Endodermal cell (in vitro differentiated cells): ENCODE data around the gene BAHD1. TPM values are rescaled to one million over a fixed set of nuclear protein-coding genes. Genes with fewer than 3 reads are reported as not detected.

Experiments
- DNase-seq: peaks from one replicate; pipeline ENCODE4 v3.0.0-alpha.2; 2017
- H3K27ac ChIP-seq: 2 replicates; pipeline ENCODE4 v1.5.1; 2013; ENCODE audit warnings: mild to moderate bottlenecking, low read depth, low read length, moderate library complexity
- H3K27me3 ChIP-seq: 2 replicates; pipeline ENCODE4 v1.6.1; 2013; ENCODE audit warnings: mild to moderate bottlenecking, low read length, moderate library complexity; ENCODE audit not compliant: insufficient read depth, control insufficient read depth, poor library complexity, severe bottlenecking
- H3K36me3 ChIP-seq: 2 replicates; pipeline ENCODE4 v1.7.0; 2013; ENCODE audit warnings: mild to moderate bottlenecking, low read length, moderate library complexity; ENCODE audit not compliant: control insufficient read depth, insufficient read depth
- H3K4me1 ChIP-seq: one replicate; pipeline ENCODE4 v1.7.0; 2013; ENCODE audit warnings: low read length; ENCODE audit not compliant: control insufficient read depth, insufficient read depth
- H3K4me3 ChIP-seq: 2 replicates; pipeline ENCODE4 v1.5.1; 2013; ENCODE audit warnings: mild to moderate bottlenecking, low read length, moderate library complexity
- H3K9ac ChIP-seq: 2 replicates; pipeline ENCODE4 v1.6.1; 2013; ENCODE audit warnings: mild to moderate bottlenecking, low read length, moderate library complexity; ENCODE audit not compliant: poor library complexity, severe bottlenecking; ENCODE audit errors: extremely low read depth
- H3K9me3 ChIP-seq: 2 replicates; pipeline ENCODE4 v1.6.1; 2013; ENCODE audit warnings: mild to moderate bottlenecking, low read length, moderate library complexity; ENCODE audit not compliant: control insufficient read depth
- H3K27ac Mint-ChIP-seq: 2 replicates; pipeline ENCODE4 v1.8.0; 2020; ENCODE audit warnings: mixed read lengths
- H3K27me3 Mint-ChIP-seq: 2 replicates; pipeline ENCODE4 v1.8.0; 2021; ENCODE audit warnings: mild to moderate bottlenecking, mixed read lengths; ENCODE audit not compliant: insufficient read depth
- H3K36me3 Mint-ChIP-seq: 2 replicates; pipeline ENCODE4 v1.8.0; 2020; ENCODE audit warnings: low read depth, mixed read lengths
- H3K4me1 Mint-ChIP-seq: 2 replicates; pipeline ENCODE4 v1.8.0; 2020; ENCODE audit warnings: mixed read lengths
- H3K4me3 Mint-ChIP-seq: 2 replicates; pipeline ENCODE4 v1.8.0; 2020; ENCODE audit warnings: mild to moderate bottlenecking, moderate library complexity, mixed read lengths
- H3K9me3 Mint-ChIP-seq: 2 replicates; pipeline ENCODE4 v1.8.0; 2020; ENCODE audit warnings: mild to moderate bottlenecking, mixed read lengths
- CTCF ChIP-seq: fragments of 200-600 bp; sonication (generic); conservative IDR thresholded peaks from 2 replicates; pipeline ENCODE4 v1.5.0; 2021; ENCODE audit warnings: antibody characterized with exemption, mild to moderate bottlenecking
- WGBS, 2 experiments: methylation state at CpG; one replicate each; pipeline versions ENCODE4 v1.1.5 to v1.1.7; 2013; ENCODE audit warnings: missing lambda C conversion rate in 2 of 2, mixed read lengths in 1 of 2; ENCODE audit not compliant: insufficient coverage in 1 of 2, insufficient read length in 1 of 2; 5-methylcytosine and 5-hydroxymethylcytosine counted together
- total RNA-seq, 2 donors: library from RNA; stranded (reverse); fragmentation: NEBNext Ultra II Directional in 1 of 2; extraction: Animal tissue kit (Norgen Biotek cat#: 25700) in 1 of 2; gene quantifications; 2 replicates in 1 of 2; 3 replicates in 1 of 2; pipeline ENCODE4 v1.2.1, GENCODE V29; 2021

Gene BAHD1
- total RNA-seq, 2 donors from 2014 or later: 23.5 to 30.1 TPM

GRCh38 chr15:40436116-40436891 lies 4.4 kb upstream of the BAHD1 start:
- peak; percentile 12 for TF ChIP-seq CTCF
- Mint-ChIP-seq H3K9me3 (no peaks in the 10 kb centered on the region), H3K4me3 (peak overlapping the region; percentile 85), H3K27me3 (peaks cover 51% of the 10 kb centered on the region), H3K4me1 (peaks cover 32% of the 10 kb centered on the region), H3K36me3 (no peaks in the 10 kb centered on the region), H3K27ac (no peak overlapping the region)
- Histone ChIP-seq H3K4me1 (peaks cover 7% of the 10 kb centered on the region), H3K27ac (no peak overlapping the region), H3K27me3 (peaks cover 61% of the 10 kb centered on the region), H3K9me3 (no peaks in the 10 kb centered on the region), H3K9ac (peak overlapping the region; percentile 18), H3K36me3 (no peaks in the 10 kb centered on the region), H3K4me3 (peak overlapping the region; percentile 82)
- peak; percentile 68 for DNase-seq
- 0 to 3% methylated on average over 2 to 34 of the region's 39 CpGs for WGBS, 2 experiments

- H3K27ac Mint-ChIP-seq: peak overlapping the region; percentile 17
- no peaks in the 10 kb centered on the region for H3K36me3 Mint-ChIP-seq
- peaks cover 51% of the 10 kb centered on the region for H3K27me3 Mint-ChIP-seq
- Histone ChIP-seq H3K9me3 (no peaks in the 10 kb centered on the region), H3K4me3 (peak overlapping the region; percentile 82), H3K36me3 (no peaks in the 10 kb centered on the region), H3K27ac (no peak overlapping the region), H3K9ac (peak overlapping the region; percentile 11), H3K27me3 (peaks cover 61% of the 10 kb centered on the region), H3K4me1 (peaks cover 7% of the 10 kb centered on the region)
- H3K4me1 Mint-ChIP-seq: peaks cover 32% of the 10 kb centered on the region
- H3K4me3 Mint-ChIP-seq: peak overlapping the region; percentile 85
- 0 to 14% methylated on average over 1 to 17 of the region's 17 CpGs for WGBS, 2 experiments
- TF ChIP-seq CTCF: no peak
- DNase-seq: peak; percentile 69
- H3K9me3 Mint-ChIP-seq: no peaks in the 10 kb centered on the region
These were observed 3.6 kb upstream of the BAHD1 start for GRCh38 chr15:40436892-40437751.

- Histone ChIP-seq H3K9ac (no peak overlapping the region), H3K9me3 (no peaks in the 10 kb centered on the region), H3K27me3 (peaks cover 55% of the 10 kb centered on the region), H3K4me1 (peaks cover 10% of the 10 kb centered on the region), H3K36me3 (no peaks in the 10 kb centered on the region), H3K4me3 (peak overlapping the region; percentile 82), H3K27ac (no peak overlapping the region)
- H3K9me3 Mint-ChIP-seq: no peaks in the 10 kb centered on the region
- no peak for TF ChIP-seq CTCF
- peak overlapping the region; percentile 85 for H3K4me3 Mint-ChIP-seq
- H3K27ac Mint-ChIP-seq: peak overlapping the region; percentile 17
- peaks cover 40% of the 10 kb centered on the region for H3K4me1 Mint-ChIP-seq
- 39 to 53% methylated on average over 8 to 21 of the region's 21 CpGs for WGBS, 2 experiments
- H3K27me3 Mint-ChIP-seq: peaks cover 44% of the 10 kb centered on the region
- H3K36me3 Mint-ChIP-seq: no peaks in the 10 kb centered on the region
- peak; percentile 72 for DNase-seq
These were observed 2.7 kb upstream of the BAHD1 start for GRCh38 chr15:40437752-40438687.
